Body of pancreas (tissue), 4 donors: ENCODE data around the gene TMEM134. TPM values are rescaled to one million over a fixed set of nuclear protein-coding genes. Genes with fewer than 3 reads are reported as not detected.
A peak's percentile ranks its signal among the peaks of the same experiment; 100 is the strongest.
"Not testable (repeated sequence)": the region's sequence is repeated elsewhere in the genome, so short reads cannot be mapped to it uniquely, and the experiment has no call there.

Source experiments
- ATAC-seq: fragments of 150-250 bp; one replicate; pipeline ENCODE4 v1.9.1; 2016
- DNase-seq, 4 donors: peaks; one replicate each; pipeline ENCODE4 v3.0.0-alpha.2; 2019
- H3K27ac ChIP-seq, 4 donors: fragments of 200-600 bp; sonication (generic); 1 replicate in 3 of 4; 2 replicates in 1 of 4; pipeline versions ENCODE4 v1.5.1 to v1.6.1; 2016 to 2019; ENCODE audit warnings: mild to moderate bottlenecking in 1 of 4, mixed read lengths in 1 of 4, moderate library complexity in 1 of 4
- H3K27me3 ChIP-seq, 2 donors: fragments of 200-600 bp; sonication (generic); one replicate each; pipeline ENCODE4 v1.6.0; 2016; ENCODE audit warnings: mild to moderate bottlenecking in 1 of 2
- H3K36me3 ChIP-seq, 2 donors: fragments of 200-600 bp; sonication (generic); replicated peaks in 1 of 2; 2 replicates each; pipeline ENCODE4 v1.5.1; 2016; ENCODE audit warnings: low read depth in 2 of 2; ENCODE audit not compliant: insufficient read depth in 1 of 2
- H3K4me1 ChIP-seq: fragments of 200-600 bp; sonication (generic); one replicate; pipeline ENCODE4 v1.6.0; 2016
- H3K4me3 ChIP-seq, 2 donors: fragments of 200-600 bp; sonication (generic); 1 replicate in 1 of 2; 2 replicates in 1 of 2; pipeline ENCODE4 v1.5.1; 2016 to 2019
- H3K9me3 ChIP-seq, 3 donors: fragments of 200-600 bp; sonication (generic); 1 replicate in 2 of 3; 2 replicates in 1 of 3; pipeline ENCODE4 v1.5.1; 2016
- CTCF ChIP-seq, 7 experiments: fragments of 450-650 bp in 4 of 7; fragments of 200-600 bp in 3 of 7; sonication (generic) in 3 of 7; IDR thresholded peaks; one replicate each; pipeline ENCODE4 v1.5.1; 2016 to 2019; ENCODE audit warnings: antibody characterized with exemption in 7 of 7
- POLR2A ChIP-seq, 3 donors: fragments of 450-650 bp; IDR thresholded peaks; one replicate each; pipeline ENCODE4 v1.6.1; 2016; ENCODE audit warnings: antibody characterized with exemption in 3 of 3, mild to moderate bottlenecking in 2 of 3
- WGBS, 2 donors: methylation state at CpG; one replicate each; pipeline ENCODE4 v1.1.5; 2017; 5-methylcytosine and 5-hydroxymethylcytosine counted together
- intact Hi-C: fragments of 100-400 bp; cut with DNase I; formaldehyde crosslinking; loops from one replicate; pipeline ENCODE4 v1.15.1; 2023
- total RNA-seq, 2 donors: library from RNA; depleted of rRNA; stranded (reverse); fragments of >200 nt; gene quantifications; one replicate each; pipeline ENCODE4 v1.1.0, GENCODE V29; 2016

TMEM134 gene
- total RNA-seq, 2 donors from 2014 or later = 69.5 to 118 TPM

- TF ChIP-seq CTCF (IDR thresholded peaks at IDR 0.05) = no peak
- no peak for TF ChIP-seq POLR2A (IDR thresholded peaks at IDR 0.05)
- ATAC-seq (no peak), DNase-seq (no peak)
- Histone ChIP-seq H3K27me3 (no peaks in the 10 kb centered on the region), H3K36me3 (peaks cover 0 to 4% of the 10 kb centered on the region in 2 donors), H3K9me3 (no peaks in the 10 kb centered on the region), H3K4me3 (peak overlapping the region; percentile 92 to 93), H3K27ac (peak overlapping the region; percentile 79 to 91 (median 86)), H3K4me1 (peaks cover 23% of the 10 kb centered on the region)
- intact Hi-C loops = no loop called here
- 33 to 47% methylated on average over 8 to 12 of the region's 12 CpGs for WGBS, 2 donors
Observed at GRCh38 chr11:67429038-67429668, 39.9 kb downstream of the TMEM134 start.

GRCh38 chr11:67428052-67429001, 40.7 kb downstream of the TMEM134 start, which contains the start of gene RPS6KB2:
Gene RPS6KB2 (plus strand): TSS chr11:67428494. CDS start chr11:67428546, 52 bp downstream.
- intact Hi-C loops = no loop called here
- Histone ChIP-seq H3K9me3 (no peaks in the 10 kb centered on the region), H3K36me3 (peaks cover 0 to 4% of the 10 kb centered on the region in 2 donors), H3K27me3 (no peaks in the 10 kb centered on the region), H3K4me1 (peaks cover 23% of the 10 kb centered on the region), H3K4me3 (peak within 1 kb of the TSS; percentile 92 to 93), H3K27ac (peak within 1 kb of the TSS; percentile 79 to 91 (median 86))
- TF ChIP-seq CTCF (IDR thresholded peaks at IDR 0.05) (no peak), POLR2A (IDR thresholded peaks at IDR 0.05) (peak; percentile 85 to 95 (median 94))
- peak; percentile 96 for ATAC-seq
- 0 to 1% methylated on average over 22 to 68 of the region's 68 CpGs for WGBS, 2 donors
- peak; percentile 99 to 100 (median 99) for DNase-seq

- H3K36me3 ChIP-seq, H3K27me3 ChIP-seq, ATAC-seq, H3K9me3 ChIP-seq, DNase-seq, intact Hi-C loops: not testable (repeated sequence)
- H3K27ac ChIP-seq = peak overlapping the region; percentile 79 to 91 (median 86)
- 59 to 68% methylated on average over 19 of the region's 19 CpGs for WGBS, 2 donors
- peaks cover 23% of the 10 kb centered on the region for H3K4me1 ChIP-seq
- peak overlapping the region in 1 of 2 donors; percentile 92 for H3K4me3 ChIP-seq
Observed at GRCh38 chr11:67427364-67427859, 41.6 kb downstream of the TMEM134 start.

- no peak overlapping the region for H3K27ac ChIP-seq
- no peaks in the 10 kb centered on the region for H3K27me3 ChIP-seq
- peaks cover 29% of the 10 kb centered on the region for H3K4me1 ChIP-seq
- H3K36me3 ChIP-seq = no peaks in the 10 kb centered on the region
- ATAC-seq (no peak), DNase-seq (no peak)
- H3K9me3 ChIP-seq = no peaks in the 10 kb centered on the region
- no peak overlapping the region for H3K4me3 ChIP-seq
- intact Hi-C loops = no loop called here
- 89% methylated on average over 31 of the region's 34 CpGs; no CpG with 5 or more reads in 1 of the 2 donors for WGBS, 2 donors
- no peak for TF ChIP-seq CTCF (IDR thresholded peaks at IDR 0.05)
- no peak for TF ChIP-seq POLR2A (IDR thresholded peaks at IDR 0.05)
Observed at GRCh38 chr11:67423891-67424613, 45.0 kb downstream of the TMEM134 start.
